Measurements from ENCODE around the gene NDE1. TPM values are rescaled to one million over a fixed set of nuclear protein-coding genes. Genes with fewer than 3 reads are reported as not detected.
A peak's percentile ranks its signal among the peaks of the same experiment; 100 is the strongest.

Gene NDE1
- total RNA-seq: 10 to 100 TPM; 38.5 to 50.3 TPM

- peak; percentile 94 for DNase-seq
Measured at GRCh38 chr16:15650019-15650697, at the start of gene NDE1. Gene NDE1, plus strand, starts transcription at chr16:15650245. Its CDS starts 14,534 bp downstream, at chr16:15664779.

GRCh38 chr16:15601212-15601879 lies 48.7 kb upstream of the NDE1 start:
- no peak overlapping the region for H3K9ac ChIP-seq (ENCODE audit: low read depth in 2 of 2, low read length in 2 of 2)
- intact Hi-C loops (cut with DNase I): no loop called here
- no peaks in the 10 kb centered on the region for H3K9me3 ChIP-seq
- peaks cover 30% of the 10 kb centered on the region for H3K36me3 ChIP-seq
- no peak overlapping the region for H3K27ac ChIP-seq
- H3K4me3 ChIP-seq: no peak overlapping the region
- H3K27me3 ChIP-seq: no peaks in the 10 kb centered on the region
- H3K4me1 ChIP-seq: no peaks in the 10 kb centered on the region
- DNase-seq: no peak
- TF ChIP-seq, protein P1, sequence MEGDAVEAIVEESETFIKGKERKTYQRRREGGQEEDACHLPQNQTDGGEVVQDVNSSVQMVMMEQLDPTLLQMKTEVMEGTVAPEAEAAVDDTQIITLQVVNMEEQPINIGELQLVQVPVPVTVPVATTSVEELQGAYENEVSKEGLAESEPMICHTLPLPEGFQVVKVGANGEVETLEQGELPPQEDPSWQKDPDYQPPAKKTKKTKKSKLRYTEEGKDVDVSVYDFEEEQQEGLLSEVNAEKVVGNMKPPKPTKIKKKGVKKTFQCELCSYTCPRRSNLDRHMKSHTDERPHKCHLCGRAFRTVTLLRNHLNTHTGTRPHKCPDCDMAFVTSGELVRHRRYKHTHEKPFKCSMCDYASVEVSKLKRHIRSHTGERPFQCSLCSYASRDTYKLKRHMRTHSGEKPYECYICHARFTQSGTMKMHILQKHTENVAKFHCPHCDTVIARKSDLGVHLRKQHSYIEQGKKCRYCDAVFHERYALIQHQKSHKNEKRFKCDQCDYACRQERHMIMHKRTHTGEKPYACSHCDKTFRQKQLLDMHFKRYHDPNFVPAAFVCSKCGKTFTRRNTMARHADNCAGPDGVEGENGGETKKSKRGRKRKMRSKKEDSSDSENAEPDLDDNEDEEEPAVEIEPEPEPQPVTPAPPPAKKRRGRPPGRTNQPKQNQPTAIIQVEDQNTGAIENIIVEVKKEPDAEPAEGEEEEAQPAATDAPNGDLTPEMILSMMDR (IDR thresholded peaks at IDR 0.05): no peak

More at GRCh38 chr16:15650019-15650697, at the start of gene NDE1:
- Histone ChIP-seq H3K36me3 (no peaks in the 10 kb centered on the region), H3K4me1 (peaks cover 4% of the 10 kb centered on the region), H3K27me3 (no peaks in the 10 kb centered on the region), H3K9ac (ENCODE audit: low read depth in 2 of 2, low read length in 2 of 2) (peak within 1 kb of the TSS; percentile 87 to 94), H3K4me3 (peak within 1 kb of the TSS; percentile 100), H3K27ac (peak within 1 kb of the TSS; percentile 86), H3K9me3 (no peaks in the 10 kb centered on the region)
- TF ChIP-seq, protein P1 (IDR thresholded peaks at IDR 0.05): no peak
- intact Hi-C loops (cut with DNase I): no loop called here

GRCh38 chr16:15602285-15603044 lies 47.6 kb upstream of the NDE1 start:
- intact Hi-C loops (cut with DNase I): no loop called here
- TF ChIP-seq, protein P1 (IDR thresholded peaks at IDR 0.05): no peak
- no peak overlapping the region for H3K4me3 ChIP-seq
- DNase-seq: no peak
- H3K9me3 ChIP-seq: no peaks in the 10 kb centered on the region
- peaks cover 30% of the 10 kb centered on the region for H3K36me3 ChIP-seq
- no peak overlapping the region for H3K9ac ChIP-seq (ENCODE audit: low read depth in 2 of 2, low read length in 2 of 2)
- no peaks in the 10 kb centered on the region for H3K4me1 ChIP-seq
- no peak overlapping the region for H3K27ac ChIP-seq
- H3K27me3 ChIP-seq: no peaks in the 10 kb centered on the region

DNA sequence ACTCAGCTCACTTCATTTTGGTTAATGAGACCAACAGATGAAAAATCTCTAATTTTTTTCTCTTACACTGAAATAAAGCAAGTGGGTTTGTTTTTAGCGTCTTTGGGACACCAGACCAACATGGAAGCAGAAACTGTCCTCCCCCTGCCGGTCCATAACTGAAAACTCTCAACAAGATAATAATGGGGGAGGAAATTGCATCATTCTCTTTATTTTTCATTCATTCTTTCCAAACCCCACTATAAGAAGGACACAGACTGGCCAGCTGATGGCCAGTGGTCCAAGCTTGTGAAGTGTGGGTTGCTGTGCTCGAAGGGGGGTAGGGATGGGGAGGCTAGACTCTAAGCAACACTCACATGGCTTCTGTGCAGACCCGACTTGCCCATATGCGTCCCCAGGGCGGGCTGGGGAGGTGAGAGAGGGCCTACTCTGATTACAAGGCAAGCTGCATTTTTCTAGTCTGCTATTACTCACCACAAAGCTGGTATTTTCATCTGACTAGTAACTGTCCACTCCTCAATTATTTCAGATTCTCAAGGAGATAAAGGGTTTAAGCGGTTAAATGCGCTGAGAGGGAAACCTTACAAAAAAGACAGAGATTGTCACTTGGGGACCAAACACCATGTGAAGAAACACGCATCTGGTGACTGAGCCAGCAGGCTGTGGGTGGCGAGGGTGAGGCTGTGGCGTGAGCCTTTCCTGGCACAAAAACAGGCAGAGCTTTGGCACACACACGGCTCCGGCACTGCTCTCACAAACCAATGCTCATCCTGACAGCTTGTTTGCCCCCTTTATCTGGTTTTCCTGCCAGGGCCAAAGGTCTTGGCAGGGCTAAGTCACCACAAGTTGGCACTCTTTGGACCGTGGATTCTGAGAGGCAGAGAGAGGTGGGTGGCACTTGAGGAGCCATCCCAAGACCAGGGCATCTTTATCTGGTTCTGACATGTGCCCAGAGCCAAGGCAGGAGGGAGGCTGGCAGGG lies 45.3 kb upstream of the NDE1 start:
- DNase-seq: no peak
- H3K36me3 ChIP-seq: peaks cover 38% of the 10 kb centered on the region

More for the DNA sequence above, 45.3 kb upstream of the NDE1 start:
- no peak overlapping the region for H3K27ac ChIP-seq
- no peak overlapping the region for H3K4me3 ChIP-seq
- H3K9ac ChIP-seq (ENCODE audit: low read depth in 2 of 2, low read length in 2 of 2): no peak overlapping the region
- no peaks in the 10 kb centered on the region for H3K4me1 ChIP-seq
- intact Hi-C loops (cut with DNase I): no loop called here
- no peaks in the 10 kb centered on the region for H3K27me3 ChIP-seq
- TF ChIP-seq, protein P1 (IDR thresholded peaks at IDR 0.05): no peak
- no peaks in the 10 kb centered on the region for H3K9me3 ChIP-seq
